ENCODE results near the gene ESR1. TPM values are rescaled to one million over a fixed set of nuclear protein-coding genes. Genes with fewer than 3 reads are reported as not detected.
"Not testable (repeated sequence)": the region's sequence is repeated elsewhere in the genome, so short reads cannot be mapped to it uniquely, and the experiment has no call there.

The ESR1 gene
- total and polyA plus RNA-seq, 12 donors: 0.28 to 9.4 (median 3.8) TPM

- DNase-seq: no peak
- TF ChIP-seq CTCF (IDR thresholded peaks at IDR 0.05) (no peak), POLR2A (IDR thresholded peaks at IDR 0.05) (no peak)
- Histone ChIP-seq H3K36me3 (replicated peaks in 1 of 2) (no peaks in the 10 kb centered on the region), H3K27ac (no peak overlapping the region), H3K4me3 (no peak overlapping the region), H3K4me1 (replicated peaks in 1 of 2) (no peaks in the 10 kb centered on the region), H3K27me3 (no peaks in the 10 kb centered on the region), H3K9me3 (replicated peaks in 1 of 3) (no peaks in the 10 kb centered on the region)
- WGBS, 4 donors: 63 to 75% (median 68%) methylated on average over 5 of the region's 5 CpGs
- intact Hi-C loops (cut with DNase I): no loop called here
Observed at GRCh38 chr6:151850479-151851003, 43.1 kb downstream of the ESR1 start.

GRCh38 chr6:151858294-151858693 is 50.8 kb downstream of the ESR1 start:
- TF ChIP-seq POLR2A (IDR thresholded peaks at IDR 0.05): no peak
- no peak for TF ChIP-seq CTCF (IDR thresholded peaks at IDR 0.05)
- no peaks in the 10 kb centered on the region for H3K4me1 ChIP-seq (replicated peaks in 1 of 2)
- intact Hi-C loops (cut with DNase I): no loop called here
- WGBS, 4 donors: 51 to 61% (median 55%) methylated on average over 2 of the region's 2 CpGs
- DNase-seq: peak in 2 of 7 donors; percentile 5 to 16
- no peaks in the 10 kb centered on the region for H3K27me3 ChIP-seq
- H3K36me3 ChIP-seq (replicated peaks in 1 of 2): no peaks in the 10 kb centered on the region
- no peaks in the 10 kb centered on the region for H3K9me3 ChIP-seq (replicated peaks in 1 of 3)
- H3K4me3 ChIP-seq: no peak overlapping the region
- no peak overlapping the region for H3K27ac ChIP-seq

GRCh38 chr6:151862461-151862860 is 55.0 kb downstream of the ESR1 start:
- H3K4me1 ChIP-seq (replicated peaks in 1 of 2): no peaks in the 10 kb centered on the region
- no peak overlapping the region for H3K27ac ChIP-seq
- H3K27me3 ChIP-seq: no peaks in the 10 kb centered on the region
- no peak for DNase-seq
- intact Hi-C loops (cut with DNase I): no loop called here
- H3K9me3 ChIP-seq (replicated peaks in 1 of 3): no peaks in the 10 kb centered on the region
- no peak overlapping the region for H3K4me3 ChIP-seq
- TF ChIP-seq POLR2A (IDR thresholded peaks at IDR 0.05): no peak
- TF ChIP-seq CTCF (IDR thresholded peaks at IDR 0.05): no peak
- WGBS, 4 donors: 90 to 97% (median 95%) methylated on average over 3 of the region's 3 CpGs
- no peaks in the 10 kb centered on the region for H3K36me3 ChIP-seq (replicated peaks in 1 of 2)

- 46 to 70% (median 64%) methylated on average over 4 of the region's 4 CpGs for WGBS, 4 donors
- H3K27ac ChIP-seq; DNase-seq; H3K27me3 ChIP-seq; H3K9me3 ChIP-seq (replicated peaks in 1 of 3); H3K4me3 ChIP-seq; intact Hi-C loops (cut with DNase I); H3K4me1 ChIP-seq (replicated peaks in 1 of 2); H3K36me3 ChIP-seq (replicated peaks in 1 of 2): not testable (repeated sequence)
Observed at GRCh38 chr6:151867361-151867869, 59.9 kb downstream of the ESR1 start.

GRCh38 chr6:151869345-151869744 is 61.9 kb downstream of the ESR1 start:
- intact Hi-C loops (cut with DNase I): no loop called here
- Histone ChIP-seq H3K4me3 (no peak overlapping the region), H3K36me3 (replicated peaks in 1 of 2) (no peaks in the 10 kb centered on the region), H3K27ac (no peak overlapping the region), H3K4me1 (replicated peaks in 1 of 2) (no peaks in the 10 kb centered on the region), H3K9me3 (replicated peaks in 1 of 3) (no peaks in the 10 kb centered on the region), H3K27me3 (no peaks in the 10 kb centered on the region)
- DNase-seq: no peak
- WGBS, 4 donors: 38 to 84% (median 75%) methylated on average over 1 of the region's 1 CpG
- TF ChIP-seq CTCF (IDR thresholded peaks at IDR 0.05) (no peak), POLR2A (IDR thresholded peaks at IDR 0.05) (no peak)
